Stimulated activated CD4-positive, alpha-beta T cell treated with anti-CD3 and anti-CD28 coated beads, Interleukin-12 subunit alpha, Interleukin-12 subunit beta, amount 100 ng/mL, for 4 hours (primary cell): ENCODE measurements around the gene ZBTB22.
A peak's percentile ranks its signal among the peaks of the same experiment; 100 is the strongest.
"Not testable (repeated sequence)": the region's sequence is repeated elsewhere in the genome, so short reads cannot be mapped to it uniquely, and the experiment has no call there.

Experiments
- DNase-seq: peaks from one replicate; pipeline ENCODE4 v3.0.0-alpha.2; 2020

Gene ZBTB22

GRCh38 chr6:33298773-33299236, 18.7 kb downstream of the ZBTB22 start, which contains the start of gene RGL2:
Gene RGL2 (minus strand): TSS chr6:33298942. CDS start chr6:33298610, 332 bp downstream.
- DNase-seq = peak; percentile 61

DNA sequence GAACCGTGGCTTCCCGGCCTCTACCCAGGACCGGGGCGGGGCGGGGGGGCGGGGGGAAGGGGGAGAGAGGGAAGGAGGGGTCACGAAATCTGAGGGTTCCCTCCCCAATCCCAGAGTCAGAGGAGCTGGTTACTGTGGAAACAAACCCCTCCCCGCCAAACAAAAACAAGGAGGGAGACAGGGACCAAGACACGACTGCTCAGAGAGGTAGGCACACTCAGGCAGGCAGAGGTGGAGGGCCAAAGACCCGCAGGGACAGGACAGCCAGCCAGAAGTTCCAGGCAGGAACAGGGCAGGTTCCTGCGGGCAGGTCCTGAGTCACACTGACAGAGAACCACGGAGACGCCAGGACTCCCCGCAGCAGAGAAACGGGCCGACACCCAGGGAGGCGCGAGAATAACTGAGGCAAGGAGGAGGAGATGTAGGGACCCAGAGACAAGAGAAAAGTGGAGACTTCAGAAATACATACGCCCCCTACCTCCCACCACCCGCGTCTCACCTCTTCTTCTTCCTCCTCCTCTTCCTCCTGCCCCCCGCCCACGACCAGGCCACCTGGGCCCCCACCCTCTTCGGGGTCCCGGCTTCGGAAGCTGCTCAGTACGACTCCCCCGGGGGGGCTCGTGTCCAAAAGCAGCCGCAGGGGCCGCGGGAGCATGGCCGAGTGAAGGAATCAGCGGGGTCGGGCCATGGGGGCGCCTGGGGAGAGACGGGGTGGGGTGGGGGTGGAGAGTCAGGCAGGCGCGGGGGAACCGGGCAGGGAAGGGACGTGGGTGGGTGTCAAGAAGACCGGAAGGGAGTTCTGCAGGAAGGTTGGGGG, 19.4 kb downstream of the ZBTB22 start:
- no peak for DNase-seq

- DNase-seq = no peak
Observed at GRCh38 chr6:33297406-33297955, 20.1 kb downstream of the ZBTB22 start.

GRCh38 chr6:33296797-33297405, 20.6 kb downstream of the ZBTB22 start:
- DNase-seq = no peak

DNA sequence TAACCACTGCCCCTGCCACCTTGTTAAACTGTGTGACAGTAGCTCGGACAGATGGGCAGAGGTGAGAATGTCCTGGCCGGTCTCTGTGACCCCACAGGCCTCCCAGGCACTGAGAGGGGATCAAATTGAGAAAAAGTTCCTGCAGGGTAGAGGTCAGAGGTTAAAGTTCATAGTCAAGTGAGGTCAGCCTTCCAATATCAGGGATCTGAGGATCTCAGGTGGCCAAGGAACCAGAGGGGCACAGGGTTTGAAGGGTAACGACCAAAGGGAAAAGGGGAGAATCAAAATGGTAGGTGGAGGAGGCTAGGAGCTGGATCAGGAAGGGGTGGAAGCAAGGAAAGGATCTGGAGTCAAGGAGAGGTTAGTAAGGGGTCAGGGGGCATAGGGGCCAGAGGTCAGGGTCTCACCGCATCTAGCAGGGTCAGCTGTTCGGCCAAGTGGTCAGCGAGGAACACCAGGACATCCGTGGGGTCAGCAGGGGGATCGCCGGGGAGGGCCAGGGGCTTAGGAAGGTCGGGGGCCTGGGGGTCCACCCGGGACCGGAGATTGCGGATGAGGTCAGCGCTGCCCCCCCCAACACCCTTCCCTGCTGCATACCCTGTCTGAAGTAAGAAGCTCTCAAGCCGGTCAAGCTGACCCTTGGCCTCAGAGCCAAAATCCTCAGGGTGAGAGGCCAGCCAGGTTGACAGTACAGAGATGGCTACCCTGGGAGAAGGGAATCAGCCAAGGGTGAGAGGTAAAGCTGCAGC, 21.7 kb downstream of the ZBTB22 start:
- no peak for DNase-seq

DNA sequence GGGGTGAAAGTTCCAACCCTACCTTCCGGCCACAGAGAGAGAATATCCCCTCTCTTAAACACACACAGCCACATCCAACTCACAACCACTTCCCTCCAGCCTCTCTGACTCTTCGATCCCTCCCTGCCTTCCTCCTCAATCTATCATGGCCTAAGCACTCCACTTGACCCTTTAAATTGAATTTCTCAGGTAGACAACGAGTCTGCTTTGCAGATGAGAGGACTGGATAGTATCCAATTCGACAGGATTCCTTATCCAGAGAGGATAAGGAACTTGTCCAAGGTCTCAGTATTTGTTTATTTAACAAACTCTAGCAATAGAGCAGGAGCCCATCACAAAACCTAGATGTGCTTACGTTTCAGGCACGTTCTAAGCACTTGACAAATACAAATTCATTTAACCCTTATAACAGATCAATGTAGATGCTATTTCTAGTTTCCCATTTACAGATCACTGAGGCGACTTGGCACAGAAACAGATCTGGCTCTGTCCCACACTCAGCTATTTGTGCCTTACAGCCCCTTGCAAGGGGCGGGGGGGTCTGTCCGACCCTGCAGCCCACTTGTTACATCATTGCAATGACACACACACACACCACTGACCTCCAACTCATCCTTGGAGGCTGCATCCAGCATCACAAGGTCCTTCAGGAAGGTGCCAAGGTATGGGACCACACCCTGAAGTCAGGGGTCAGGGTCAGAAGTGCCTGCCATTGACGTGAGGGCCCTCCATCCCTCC, 23.3 kb downstream of the ZBTB22 start:
- DNase-seq = no peak

- no peak for DNase-seq
Observed at GRCh38 chr6:33292996-33293682, 24.4 kb downstream of the ZBTB22 start.

DNA sequence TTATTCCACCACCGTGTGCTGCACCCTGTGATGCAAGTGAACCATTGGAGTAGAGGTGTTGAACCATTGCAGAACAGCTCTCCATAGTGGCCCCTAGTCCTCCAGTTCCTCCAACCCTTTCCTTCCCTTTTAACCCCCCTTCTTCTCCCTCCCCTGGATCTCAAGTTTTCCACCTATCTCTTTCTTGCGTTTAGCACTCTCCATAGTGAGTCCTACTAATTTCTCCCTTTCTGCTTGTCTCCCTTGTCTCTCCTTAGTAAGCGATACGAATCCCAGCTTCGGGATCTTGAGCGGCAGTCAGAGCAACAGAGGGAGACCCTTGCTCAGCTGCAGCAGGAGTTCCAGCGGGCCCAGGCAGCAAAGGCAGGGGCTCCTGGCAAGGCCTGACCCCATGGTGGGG, 27.1 kb downstream of the ZBTB22 start:
- no peak for DNase-seq

DNA sequence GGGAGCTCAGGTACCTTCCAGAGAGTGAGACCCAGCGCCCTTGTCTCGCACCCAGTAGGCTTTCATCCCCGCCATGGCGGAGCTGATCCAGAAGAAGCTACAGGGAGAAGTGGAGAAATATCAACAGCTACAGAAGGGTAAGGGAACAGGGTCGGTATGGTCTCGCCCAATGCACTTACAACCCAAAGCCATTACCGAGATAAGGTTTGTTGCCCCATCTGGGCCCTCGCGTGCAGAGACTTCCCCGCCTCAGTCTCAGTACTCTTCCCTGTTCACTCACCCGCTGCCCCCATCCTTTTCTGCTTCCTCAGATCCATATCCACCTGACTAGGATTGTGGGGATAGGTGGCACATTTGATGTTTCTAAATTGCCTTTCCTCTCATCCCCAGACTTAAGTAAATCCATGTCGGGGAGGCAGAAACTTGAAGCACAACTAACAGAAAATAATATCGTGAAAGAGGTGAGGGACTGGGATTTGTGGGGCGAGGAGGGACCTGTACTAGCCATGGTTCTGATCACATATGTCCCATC, 27.7 kb downstream of the ZBTB22 start:
- DNase-seq = no peak

DNA sequence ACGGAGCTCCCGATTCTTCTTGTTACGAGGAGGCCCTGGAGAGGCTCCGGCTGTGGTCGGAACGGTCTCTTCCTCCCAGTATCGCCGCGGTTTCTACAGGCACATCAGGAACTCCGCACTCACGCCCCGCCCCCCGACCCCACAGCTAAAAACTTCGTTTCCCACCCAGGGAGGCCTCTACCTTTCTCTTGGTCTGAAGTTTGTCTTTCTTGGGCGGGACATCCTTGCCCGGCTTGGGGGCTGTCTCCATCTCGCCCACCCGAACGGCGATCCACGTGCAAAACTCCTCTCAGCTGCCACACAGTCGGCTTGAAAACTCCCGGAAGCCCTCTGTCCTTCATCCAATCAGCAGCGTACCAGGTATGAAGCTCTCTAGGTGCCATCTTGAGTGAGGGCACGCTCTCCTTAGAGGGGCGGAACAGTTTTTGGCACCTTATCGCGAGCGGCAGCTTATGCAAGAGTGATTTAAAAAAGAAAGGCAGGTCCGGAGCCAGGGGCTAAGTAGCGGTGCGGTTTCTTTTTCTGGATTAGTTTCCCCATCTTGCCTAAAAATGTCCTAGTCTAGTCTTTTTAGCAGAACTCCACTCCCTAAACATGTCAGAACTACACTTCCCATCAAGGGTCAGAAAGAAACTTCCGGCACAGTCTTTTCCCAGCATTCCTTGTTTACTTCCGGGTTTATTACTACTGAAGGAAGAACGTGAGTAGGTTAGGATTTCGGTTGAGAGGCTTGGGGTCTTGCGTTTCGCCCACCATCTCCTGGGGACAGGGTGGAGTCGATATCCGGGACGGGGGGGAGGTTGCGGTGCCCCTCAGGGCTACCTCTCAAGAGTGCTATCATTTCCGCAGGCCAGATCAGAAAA, 28.4 kb downstream of the ZBTB22 start, which contains the start of the genes PFDN6 and WDR46:
Gene PFDN6 (plus strand): TSS at position 681 of the 863 bp plus-strand sequence. CDS start 256 bp downstream, outside the sequence.
Gene WDR46 (minus strand): TSS at position 319 of the 863 bp plus-strand sequence. CDS start 69 bp downstream, at position 250.
- DNase-seq = peak; percentile 65

DNA sequence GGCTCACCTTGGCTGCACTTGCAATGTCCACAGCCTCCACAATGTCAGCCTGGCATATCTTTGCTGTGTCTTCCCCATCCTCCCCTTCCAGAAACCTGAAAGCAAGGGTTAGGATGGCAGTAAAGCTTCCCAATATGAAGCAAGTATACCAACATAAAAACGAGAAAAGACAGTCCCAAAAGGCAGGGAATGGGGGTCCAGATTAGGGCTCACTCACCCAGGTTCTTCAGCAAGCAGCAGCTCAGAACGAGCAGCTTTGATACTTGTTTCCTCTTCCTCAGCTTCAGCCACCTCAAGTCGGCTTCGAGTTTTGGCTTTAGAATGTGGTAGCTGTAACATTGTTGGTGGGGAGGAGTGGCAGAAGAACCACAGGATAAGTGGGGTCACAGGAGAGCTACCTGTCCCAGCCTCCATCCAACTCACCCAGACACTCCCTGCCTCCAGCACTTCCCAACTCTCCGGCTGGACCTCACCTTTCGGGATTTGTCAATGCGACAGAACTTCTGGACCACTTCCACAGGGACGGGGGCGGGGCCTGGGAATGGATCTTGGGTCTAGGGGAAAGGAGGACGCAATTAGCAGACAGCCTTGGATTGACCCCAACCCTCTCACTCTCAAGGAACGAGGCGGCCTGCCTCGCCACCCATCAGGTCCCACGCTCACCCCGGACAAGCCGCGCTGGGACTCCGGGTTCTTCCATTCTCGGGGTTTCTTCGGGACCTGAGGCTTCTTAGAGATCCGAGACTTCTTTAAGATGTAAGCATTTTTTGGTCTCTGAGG, 29.2 kb downstream of the ZBTB22 start:
- no peak for DNase-seq

- DNase-seq = no peak
Observed at GRCh38 chr6:33286946-33287914, 30.3 kb downstream of the ZBTB22 start.

- DNase-seq = not testable (repeated sequence)
Observed at GRCh38 chr6:33285214-33285613, 32.3 kb downstream of the ZBTB22 start.

DNA sequence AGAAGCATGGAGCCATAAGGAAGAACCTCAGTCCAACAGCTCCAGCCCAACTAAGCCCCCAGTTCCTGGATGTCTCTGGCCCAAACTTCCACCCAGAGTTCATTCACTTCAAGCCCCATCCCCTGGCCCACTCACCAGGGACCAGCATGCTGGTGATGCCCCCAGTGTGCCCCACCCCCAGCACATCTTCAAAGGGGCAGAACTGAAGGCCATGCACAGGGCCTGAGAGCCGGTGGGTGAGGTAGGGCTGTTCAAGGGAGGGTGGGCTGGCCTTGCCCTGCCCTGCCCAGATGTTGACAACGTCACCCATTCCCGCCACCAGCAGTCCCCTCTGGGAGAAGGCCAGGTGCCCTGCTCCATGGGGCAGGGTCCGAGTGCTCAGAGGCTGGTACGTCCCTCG, 37.0 kb downstream of the ZBTB22 start:
- DNase-seq = no peak

GRCh38 chr6:33279971-33280511, 37.5 kb downstream of the ZBTB22 start:
- no peak for DNase-seq

DNA sequence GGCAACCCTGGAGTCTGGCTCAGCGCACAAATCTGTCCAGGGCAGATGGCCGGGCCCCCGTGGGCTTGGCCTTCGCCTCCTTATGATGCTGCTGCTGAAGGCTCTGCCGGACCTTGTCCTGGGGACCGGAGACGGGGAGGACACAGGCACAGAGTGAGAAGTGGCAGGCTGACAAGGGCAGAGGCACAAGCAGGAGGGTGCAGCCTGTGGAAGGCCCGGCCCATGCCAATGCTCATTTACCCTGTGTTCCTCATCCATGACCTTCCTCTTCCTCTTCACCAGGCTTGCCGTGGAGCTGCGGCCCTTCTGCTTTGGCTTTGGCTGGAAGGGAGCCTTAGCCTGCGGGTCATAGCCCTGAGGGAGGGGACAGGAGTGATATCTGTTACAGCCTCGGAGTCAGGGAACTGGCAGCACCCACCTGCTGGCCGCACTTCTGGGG, 38.3 kb downstream of the ZBTB22 start:
- no peak for DNase-seq

- no peak for DNase-seq
Observed at GRCh38 chr6:33278810-33279209, 38.7 kb downstream of the ZBTB22 start.

DNA sequence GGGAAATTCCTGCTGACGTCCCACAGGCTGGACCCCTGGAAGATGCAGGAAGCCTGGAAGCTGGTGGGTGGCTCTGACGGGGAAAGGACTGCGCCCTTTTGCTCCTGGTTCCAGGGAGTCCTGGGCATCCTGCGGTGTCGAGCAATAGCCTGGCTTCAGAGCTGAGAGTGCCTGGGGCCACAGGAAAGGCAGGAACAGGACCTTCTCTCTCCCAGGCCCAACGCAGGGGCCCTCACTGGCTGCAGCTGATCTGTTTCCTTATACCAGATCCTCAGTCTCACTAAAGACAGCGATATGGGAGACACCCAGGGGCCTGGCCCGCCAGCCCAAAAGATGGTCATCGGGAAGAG, 39.2 kb downstream of the ZBTB22 start:
- no peak for DNase-seq
